SK-N-SH (cell line): ENCODE data around the gene LSM4. TPM values are rescaled to one million over a fixed set of nuclear protein-coding genes. Genes with fewer than 3 reads are reported as not detected.

Experiments
- CTCF ChIA-PET: fragments of 300-600, 350-600 bp; formaldehyde crosslinking; extraction: SDS; loops from one replicate; lab custom pipeline; 2021; lab: Yijun Ruan, JAX
- POLR2A ChIA-PET: fragments of 350-600 bp; sonication (Branson Sonifier 250); formaldehyde crosslinking; extraction: SDS; loops from one replicate; lab custom pipeline; 2020; ENCODE audit warnings: antibody characterized with exemption, inconsistent platforms; lab: Yijun Ruan, JAX
- DNase-seq: peaks from one replicate; pipeline ENCODE4 v3.0.0; 2012
- H2AFZ ChIP-seq: fragments of 200-600 bp; sonication (generic); 2 replicates; pipeline ENCODE4 v1.8.1; 2016; ENCODE audit warnings: antibody characterized with exemption, mild to moderate bottlenecking, low read depth
- H3F3A ChIP-seq: fragments of 200-600 bp; sonication (generic); replicated peaks from 2 replicates; pipeline ENCODE3; 2016; ENCODE audit warnings: antibody characterized with exemption, mild to moderate bottlenecking; ENCODE audit not compliant: insufficient read depth
- H3K27ac ChIP-seq, 2 experiments: fragments of 200-500 bp in 1 of 2; fragments of 200-600 bp in 1 of 2; sonication (Bioruptor generic) in 1 of 2; sonication (generic), shearing (Covaris generic) in 1 of 2; 2 replicates each; pipeline versions ENCODE4 v1.5.1 to v1.6.1; 2014 to 2016; ENCODE audit warnings: low read depth in 2 of 2, inconsistent platforms in 1 of 2, low read length in 1 of 2, mild to moderate bottlenecking in 1 of 2, mixed read lengths in 1 of 2
- H3K27me3 ChIP-seq: fragments of 200-600 bp; sonication (generic), shearing (Covaris generic); 2 replicates; pipeline ENCODE4 v1.6.1; 2016; ENCODE audit warnings: mixed run types; ENCODE audit not compliant: insufficient read depth
- H3K36me3 ChIP-seq, 2 experiments: fragments of 200-500 bp in 1 of 2; fragments of 200-600 bp in 1 of 2; sonication (Bioruptor generic) in 1 of 2; sonication (generic) in 1 of 2; replicated peaks in 1 of 2; 2 replicates each; pipeline versions ENCODE3 to v1.5.1; 2014 to 2016; ENCODE audit warnings: low read length in 1 of 2, mild to moderate bottlenecking in 1 of 2; ENCODE audit not compliant: insufficient read depth in 2 of 2, control insufficient read depth in 1 of 2
- H3K4me1 ChIP-seq, 2 experiments: fragments of 200-500 bp in 1 of 2; fragments of 200-600 bp in 1 of 2; sonication (Bioruptor generic) in 1 of 2; sonication (generic), shearing (Covaris generic) in 1 of 2; 2 replicates each; pipeline versions ENCODE4 v1.5.1 to v1.6.1; 2014 to 2016; ENCODE audit warnings: low read depth in 1 of 2, low read length in 1 of 2, mixed run types in 1 of 2; ENCODE audit not compliant: insufficient read depth in 2 of 2, control insufficient read depth in 1 of 2
- H3K4me2 ChIP-seq: fragments of 200-600 bp; sonication (generic), shearing (Covaris generic); 2 replicates; pipeline ENCODE4 v1.6.1; 2017; ENCODE audit warnings: mixed run types
- H3K4me3 ChIP-seq, 2 experiments: fragments of 200-500 bp in 1 of 2; fragments of 200-600 bp in 1 of 2; sonication (Bioruptor generic) in 1 of 2; sonication (generic), shearing (Covaris generic) in 1 of 2; 2 replicates each; pipeline versions ENCODE4 v1.5.1 to v1.8.1; 2014 to 2016; ENCODE audit warnings: low read depth in 2 of 2, inconsistent platforms in 1 of 2, low read length in 1 of 2, mild to moderate bottlenecking in 1 of 2, mixed read lengths in 1 of 2, moderate library complexity in 1 of 2
- H3K79me2 ChIP-seq: fragments of 200-600 bp; sonication (generic); 2 replicates; pipeline ENCODE4 v1.8.1; 2017; ENCODE audit warnings: mild to moderate bottlenecking; ENCODE audit not compliant: insufficient read depth
- H3K9ac ChIP-seq: fragments of 200-600 bp; sonication (generic); 2 replicates; pipeline ENCODE4 v1.6.1; 2017; ENCODE audit warnings: mixed run types
- H3K9me2 ChIP-seq: fragments of 200-600 bp; sonication (generic); 2 replicates; pipeline ENCODE4 v1.6.1; 2017; ENCODE audit warnings: mixed run types
- H3K9me3 ChIP-seq: fragments of 200-600 bp; sonication (generic); 2 replicates; pipeline ENCODE4 v1.6.1; 2017; ENCODE audit warnings: mixed run types, mild to moderate bottlenecking, moderate library complexity
- H4K20me1 ChIP-seq: fragments of 200-600 bp; sonication (generic); 2 replicates; pipeline ENCODE4 v1.6.1; 2017; ENCODE audit warnings: mild to moderate bottlenecking, mixed run types; ENCODE audit not compliant: insufficient read depth
- CHD2 ChIP-seq: fragments of 150-350 bp; IDR thresholded peaks from 2 replicates; pipeline ENCODE4 v1.6.1; 2018; ENCODE audit warnings: low read length; ENCODE audit not compliant: partially characterized antibody
- ELF1 ChIP-seq: IDR thresholded peaks from 2 replicates; pipeline ENCODE4 v1.4.0; 2012
- EP300 ChIP-seq, 2 experiments: IDR thresholded peaks; 2 replicates each; pipeline versions ENCODE4 v1.4.0 to v1.6.1; 2012; ENCODE audit warnings: borderline replicate concordance in 1 of 2, low read depth in 1 of 2, low read length in 1 of 2
- GABPA ChIP-seq: IDR thresholded peaks from 2 replicates; pipeline ENCODE4 v1.4.0; 2012; ENCODE audit warnings: low read depth, mild to moderate bottlenecking
- GATA2 ChIP-seq: sonication (generic); formaldehyde crosslinking; IDR thresholded peaks from 2 replicates; pipeline ENCODE4 v1.5.0; 2020; ENCODE audit warnings: mild to moderate bottlenecking, missing genetic modification reagents
- JUND ChIP-seq: IDR thresholded peaks from 2 replicates; pipeline ENCODE4 v1.4.0; 2012
- MEF2A ChIP-seq: IDR thresholded peaks from 2 replicates; pipeline ENCODE4 v1.4.0; 2012; ENCODE audit warnings: low read depth, borderline replicate concordance
- MXI1 ChIP-seq: IDR thresholded peaks from 2 replicates; pipeline ENCODE4 v1.6.1; 2012; ENCODE audit warnings: mild to moderate bottlenecking, low read depth, low read length, improper control_type of control experiment
- NRF1 ChIP-seq: IDR thresholded peaks from 2 replicates; pipeline ENCODE4 v1.6.1; 2012; ENCODE audit warnings: low read depth, mild to moderate bottlenecking, low read length
- POLR2AphosphoS5 ChIP-seq: IDR thresholded peaks from 2 replicates; pipeline ENCODE4 v1.6.1; 2012; ENCODE audit warnings: low read depth, low read length
- REST ChIP-seq: IDR thresholded peaks from 2 replicates; pipeline ENCODE4 v1.6.1; 2012; ENCODE audit warnings: mild to moderate bottlenecking, low read depth, low read length, moderate library complexity
- RFX5 ChIP-seq: IDR thresholded peaks from 2 replicates; pipeline ENCODE4 v1.6.1; 2012; ENCODE audit warnings: mild to moderate bottlenecking, improper control_type of control experiment, low read length
- RXRA ChIP-seq: IDR thresholded peaks from 2 replicates; pipeline ENCODE4 v1.4.0; 2012; ENCODE audit warnings: low read depth, mild to moderate bottlenecking, borderline replicate concordance
- SIN3A ChIP-seq: IDR thresholded peaks from 2 replicates; pipeline ENCODE4 v1.6.1; 2012; ENCODE audit warnings: low read depth, mild to moderate bottlenecking, low read length, moderate library complexity, borderline replicate concordance
- SMC3 ChIP-seq: IDR thresholded peaks from 2 replicates; pipeline ENCODE4 v1.6.1; 2012; ENCODE audit warnings: low read depth, low read length, improper control_type of control experiment
- TCF12 ChIP-seq: IDR thresholded peaks from 2 replicates; pipeline ENCODE4 v1.4.0; 2012
- TEAD4 ChIP-seq: IDR thresholded peaks from 2 replicates; pipeline ENCODE4 v1.4.0; 2012; ENCODE audit warnings: mild to moderate bottlenecking, borderline replicate concordance; ENCODE audit not compliant: insufficient read depth
- USF2 ChIP-seq: fragments of 150-350 bp; IDR thresholded peaks from 2 replicates; pipeline ENCODE4 v1.6.1; 2017; ENCODE audit warnings: antibody characterized with exemption, low read length, low read depth, borderline replicate concordance
- ZBTB33 ChIP-seq: IDR thresholded peaks from 2 replicates; pipeline ENCODE4 v1.4.0; 2012; ENCODE audit warnings: low read depth, borderline replicate concordance
- WGBS: methylation state at CpG from one replicate; pipeline ENCODE4 v1.1.6; 2017; ENCODE audit warnings: low lambda C conversion rate; 5-methylcytosine and 5-hydroxymethylcytosine counted together
- polyA plus RNA-seq, 3 experiments: library from polyadenylated mRNA; depleted of rRNA; stranded (reverse); fragments of >200 nt; gene quantifications; 2 replicates each; pipeline ENCODE4 v1.2.3, GENCODE V29; 2012
- TF ChIP-seq, protein P1 (sequence below): fragments of 150-350 bp; IDR thresholded peaks from 2 replicates; pipeline ENCODE4 v1.6.1; 2016; ENCODE audit warnings: mild to moderate bottlenecking, low read depth, low read length
- TF ChIP-seq, protein P2 (sequence below): IDR thresholded peaks from 2 replicates; pipeline ENCODE4; 2012
- TF ChIP-seq, protein P3 (sequence below): IDR thresholded peaks from 2 replicates; pipeline ENCODE4 v1.4.0; 2012; ENCODE audit warnings: low read depth, borderline replicate concordance

Gene LSM4
- polyA plus RNA-seq, 1 of the 3 experiments (the other 2 are of a cell fraction) = 277 TPM

DNA sequence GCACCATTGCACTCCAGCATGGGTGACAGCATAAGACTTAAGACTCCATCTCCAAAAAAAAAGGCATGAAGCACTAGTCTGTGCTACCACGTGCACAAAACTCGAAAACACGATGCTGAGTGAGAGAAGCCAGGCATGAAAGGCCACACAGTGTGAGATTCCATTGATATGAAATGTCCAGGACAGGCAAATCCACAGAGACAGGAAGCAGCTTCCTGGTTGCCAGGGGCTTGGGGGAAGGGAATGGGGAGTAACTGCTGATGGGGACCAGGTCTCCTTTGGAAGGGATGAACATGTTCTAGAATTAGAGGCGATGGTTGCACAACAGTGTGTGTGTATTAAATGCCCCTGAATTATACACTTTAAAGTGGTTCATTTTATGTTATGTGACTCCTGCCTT, 25.6 kb downstream of the LSM4 start:
- Histone ChIP-seq H3K27ac (no peak overlapping the region), H3K27me3 (no peaks in the 10 kb centered on the region), H3K9ac (no peak overlapping the region), H3K9me3 (no peaks in the 10 kb centered on the region), H3K4me2 (no peak overlapping the region), H3K4me1 (peaks cover 18 to 19% of the 10 kb centered on the region in 2 experiments; a peak in 1 of 4 replicates), H4K20me1 (no peaks in the 10 kb centered on the region), H3F3A (peaks cover 31% of the 10 kb centered on the region), H3K4me3 (no peak overlapping the region), H2AFZ (0 out of 2 replicates have a peak overlapping the region, but pooled peaks have one; percentile 59), H3K36me3 (no peaks in the 10 kb centered on the region), H3K9me2 (no peaks in the 10 kb centered on the region), H3K79me2 (no peaks in the 10 kb centered on the region)
- WGBS = 62% methylated on average over 4 of the region's 4 CpGs
- CTCF ChIA-PET = interaction anchor here (1.3 to 1.5 kb wide), 2 partner anchors 18 to 19 kb away, joined by 4 to 5 read pairs; no protein-coding TSS in a partner anchor
- POLR2A ChIA-PET = interaction anchor here (0.9 to 1.6 kb wide), 2 partner anchors 17 to 25 kb away, joined by 3 to 14 read pairs; partner anchors contain the start of gene JUND
- no peak for DNase-seq
- TF ChIP-seq SIN3A (no peak), MEF2A (no peak), GABPA (no peak), POLR2AphosphoS5 (no peak), ZBTB33 (no peak), JUND (no peak), RFX5 (no peak), USF2 (no peak), TCF12 (0 out of 2 replicates have a peak, but pooled peaks have one; percentile 11), EP300 (IDR thresholded peaks at IDR 0.05; ENCODE audit: borderline replicate concordance in 1 of 2, low read depth in 1 of 2, low read length in 1 of 2) (no peak), TEAD4 (no peak), MXI1 (peak; percentile 42; the same call in 1 of the 2 replicates), REST (no peak), CHD2 (no peak), ELF1 (no peak), SMC3 (no peak), RXRA (no peak), NRF1 (no peak), GATA2 (CRISPR knock-in tag) (peak; percentile 37; the same call in 1 of the 2 replicates)
- TF ChIP-seq, protein P1, sequence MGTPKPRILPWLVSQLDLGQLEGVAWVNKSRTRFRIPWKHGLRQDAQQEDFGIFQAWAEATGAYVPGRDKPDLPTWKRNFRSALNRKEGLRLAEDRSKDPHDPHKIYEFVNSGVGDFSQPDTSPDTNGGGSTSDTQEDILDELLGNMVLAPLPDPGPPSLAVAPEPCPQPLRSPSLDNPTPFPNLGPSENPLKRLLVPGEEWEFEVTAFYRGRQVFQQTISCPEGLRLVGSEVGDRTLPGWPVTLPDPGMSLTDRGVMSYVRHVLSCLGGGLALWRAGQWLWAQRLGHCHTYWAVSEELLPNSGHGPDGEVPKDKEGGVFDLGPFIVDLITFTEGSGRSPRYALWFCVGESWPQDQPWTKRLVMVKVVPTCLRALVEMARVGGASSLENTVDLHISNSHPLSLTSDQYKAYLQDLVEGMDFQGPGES = no peak
- TF ChIP-seq, protein P2, sequence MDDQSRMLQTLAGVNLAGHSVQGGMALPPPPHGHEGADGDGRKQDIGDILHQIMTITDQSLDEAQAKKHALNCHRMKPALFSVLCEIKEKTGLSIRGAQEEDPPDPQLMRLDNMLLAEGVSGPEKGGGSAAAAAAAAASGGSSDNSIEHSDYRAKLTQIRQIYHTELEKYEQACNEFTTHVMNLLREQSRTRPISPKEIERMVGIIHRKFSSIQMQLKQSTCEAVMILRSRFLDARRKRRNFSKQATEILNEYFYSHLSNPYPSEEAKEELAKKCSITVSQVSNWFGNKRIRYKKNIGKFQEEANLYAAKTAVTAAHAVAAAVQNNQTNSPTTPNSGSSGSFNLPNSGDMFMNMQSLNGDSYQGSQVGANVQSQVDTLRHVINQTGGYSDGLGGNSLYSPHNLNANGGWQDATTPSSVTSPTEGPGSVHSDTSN = no peak
- TF ChIP-seq, protein P3, sequence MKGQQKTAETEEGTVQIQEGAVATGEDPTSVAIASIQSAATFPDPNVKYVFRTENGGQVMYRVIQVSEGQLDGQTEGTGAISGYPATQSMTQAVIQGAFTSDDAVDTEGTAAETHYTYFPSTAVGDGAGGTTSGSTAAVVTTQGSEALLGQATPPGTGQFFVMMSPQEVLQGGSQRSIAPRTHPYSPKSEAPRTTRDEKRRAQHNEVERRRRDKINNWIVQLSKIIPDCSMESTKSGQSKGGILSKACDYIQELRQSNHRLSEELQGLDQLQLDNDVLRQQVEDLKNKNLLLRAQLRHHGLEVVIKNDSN = no peak
